Nucleus accumbens (tissue), 56 donors: Measurements from ENCODE around the gene CLIC1.

Experiments
- DNase-seq, 56 donors: peaks; one replicate each; lab custom pipeline; 2025; lab: John Stamatoyannopoulos, UW

Gene CLIC1

DNA sequence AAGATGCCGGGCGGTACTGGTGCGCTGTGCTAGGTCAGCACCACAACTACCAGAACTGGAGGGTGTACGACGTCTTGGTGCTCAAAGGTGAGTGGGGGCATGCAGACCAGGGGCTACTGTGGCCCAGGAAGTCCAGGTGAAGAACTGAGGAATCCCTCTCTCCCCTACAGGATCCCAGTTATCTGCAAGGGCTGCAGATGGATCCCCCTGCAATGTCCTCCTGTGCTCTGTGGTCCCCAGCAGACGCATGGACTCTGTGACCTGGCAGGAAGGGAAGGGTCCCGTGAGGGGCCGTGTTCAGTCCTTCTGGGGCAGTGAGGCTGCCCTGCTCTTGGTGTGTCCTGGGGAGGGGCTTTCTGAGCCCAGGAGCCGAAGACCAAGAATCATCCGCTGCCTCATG is 28.6 kb downstream of the CLIC1 start:
- no peak for DNase-seq

DNA sequence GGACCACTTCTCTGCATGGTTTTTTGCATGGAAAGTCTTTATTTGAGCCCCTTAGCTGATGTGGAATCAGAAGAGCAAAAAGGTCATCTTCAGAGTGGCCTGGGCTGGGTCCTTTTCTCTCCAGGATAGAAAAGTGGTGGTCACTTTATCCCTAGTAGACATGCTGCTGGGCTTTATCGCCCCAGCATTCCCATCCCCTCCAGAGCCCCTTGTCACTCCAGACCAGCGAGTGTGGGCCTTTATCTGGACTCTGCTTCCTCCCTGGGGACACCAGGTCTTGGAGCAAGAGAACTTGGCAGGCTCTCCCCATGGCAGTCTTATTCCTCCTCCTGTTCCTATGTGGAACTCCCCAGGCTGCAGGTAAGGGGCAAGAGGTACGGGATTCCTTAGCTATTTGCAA is 29.7 kb downstream of the CLIC1 start, which contains the start of gene LY6G6F:
Gene LY6G6F, plus strand, starts transcription at position 268 of the 400 bp plus-strand sequence. Its CDS starts 41 bp downstream, at position 309.
- no peak for DNase-seq

DNA sequence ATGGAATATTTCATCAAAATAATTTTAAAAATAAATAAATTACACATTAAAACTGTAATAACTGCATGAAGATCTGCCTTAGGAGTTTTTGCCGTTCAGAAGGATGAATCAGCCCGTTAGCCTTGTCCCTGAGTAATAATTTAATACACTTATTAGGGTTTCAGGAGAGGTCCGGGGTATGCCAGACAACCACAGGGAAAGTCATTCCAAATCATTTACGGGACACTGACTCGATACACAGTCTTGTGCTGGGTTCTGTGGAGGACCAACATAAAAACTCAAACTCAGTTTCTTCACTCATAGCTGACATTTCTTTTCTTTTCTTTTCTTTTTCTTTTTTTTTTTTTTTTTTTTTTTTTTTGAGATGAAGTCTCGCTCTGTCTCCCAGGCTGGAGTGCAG is 30.4 kb downstream of the CLIC1 start:
- DNase-seq: no peak

DNA sequence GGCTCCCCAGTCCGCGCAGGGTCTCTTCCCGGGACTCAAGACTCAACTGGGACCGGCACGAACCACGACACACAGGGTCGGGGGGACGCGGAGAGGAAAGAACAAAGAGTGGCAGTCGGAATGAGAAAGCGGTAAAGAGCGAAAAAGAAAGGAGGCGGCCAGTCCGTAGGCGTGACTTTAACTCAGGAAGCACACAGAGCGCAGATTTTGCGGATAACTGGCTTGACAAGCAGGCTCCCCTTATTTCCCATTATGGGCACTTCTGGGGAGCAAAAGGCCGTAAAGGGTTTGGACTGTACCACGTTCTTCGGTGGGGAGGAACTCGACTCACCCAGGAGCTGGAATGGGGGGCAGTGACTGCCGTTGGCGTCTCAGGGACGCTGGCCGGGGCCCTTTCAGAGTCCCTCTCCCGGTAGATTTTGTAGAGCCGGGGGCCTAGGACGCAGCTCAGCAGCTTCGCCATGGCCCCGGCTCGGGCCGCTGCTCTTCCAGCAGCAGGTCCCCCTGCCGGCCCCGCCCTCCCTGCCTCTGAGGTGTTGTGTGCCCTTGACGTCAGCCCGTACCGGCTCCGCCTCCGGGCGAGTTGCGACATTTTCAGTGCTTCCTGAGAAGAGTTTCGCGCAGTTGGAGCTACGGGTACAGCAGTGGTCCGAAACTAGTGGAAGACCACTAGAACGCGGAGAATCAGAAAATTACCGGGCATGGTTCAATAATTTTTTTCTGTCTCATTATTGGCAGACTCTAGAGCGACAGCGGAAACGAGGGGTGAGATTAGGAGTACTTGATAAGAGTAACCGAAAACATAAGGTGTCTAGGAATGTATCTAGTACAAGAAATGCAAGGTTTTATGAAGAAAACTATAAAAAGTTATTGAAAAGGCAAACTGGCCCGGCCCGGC is 33.3 kb downstream of the CLIC1 start, which contains the start of gene ABHD16A:
Gene ABHD16A, minus strand, starts transcription at position 506 of the 898 bp plus-strand sequence. Its CDS starts 43 bp downstream, at position 463.
- peak; percentile 73 to 99 (median 96) for DNase-seq

DNA sequence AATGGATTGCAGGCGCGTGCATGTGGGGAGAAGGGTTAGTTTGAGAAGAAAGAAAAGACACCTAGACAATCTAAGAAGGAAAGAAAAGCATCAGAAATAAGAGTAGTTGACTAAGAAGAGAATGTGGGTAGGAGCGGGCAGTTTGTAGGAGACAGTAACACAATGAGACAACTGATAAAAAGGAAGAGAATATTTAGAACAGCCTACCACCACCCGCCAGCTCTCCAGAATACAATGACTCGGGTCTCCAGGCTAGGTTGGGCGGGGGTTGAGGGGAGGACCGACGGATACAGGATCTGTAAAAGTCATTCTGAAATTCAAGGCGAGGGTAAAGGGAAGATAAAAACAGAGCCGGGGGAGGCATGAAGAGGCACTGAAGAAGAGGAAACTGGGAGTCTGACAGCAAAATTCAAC is 33.9 kb downstream of the CLIC1 start:
- DNase-seq: peak in 1 of 56 donors; percentile 62

DNA sequence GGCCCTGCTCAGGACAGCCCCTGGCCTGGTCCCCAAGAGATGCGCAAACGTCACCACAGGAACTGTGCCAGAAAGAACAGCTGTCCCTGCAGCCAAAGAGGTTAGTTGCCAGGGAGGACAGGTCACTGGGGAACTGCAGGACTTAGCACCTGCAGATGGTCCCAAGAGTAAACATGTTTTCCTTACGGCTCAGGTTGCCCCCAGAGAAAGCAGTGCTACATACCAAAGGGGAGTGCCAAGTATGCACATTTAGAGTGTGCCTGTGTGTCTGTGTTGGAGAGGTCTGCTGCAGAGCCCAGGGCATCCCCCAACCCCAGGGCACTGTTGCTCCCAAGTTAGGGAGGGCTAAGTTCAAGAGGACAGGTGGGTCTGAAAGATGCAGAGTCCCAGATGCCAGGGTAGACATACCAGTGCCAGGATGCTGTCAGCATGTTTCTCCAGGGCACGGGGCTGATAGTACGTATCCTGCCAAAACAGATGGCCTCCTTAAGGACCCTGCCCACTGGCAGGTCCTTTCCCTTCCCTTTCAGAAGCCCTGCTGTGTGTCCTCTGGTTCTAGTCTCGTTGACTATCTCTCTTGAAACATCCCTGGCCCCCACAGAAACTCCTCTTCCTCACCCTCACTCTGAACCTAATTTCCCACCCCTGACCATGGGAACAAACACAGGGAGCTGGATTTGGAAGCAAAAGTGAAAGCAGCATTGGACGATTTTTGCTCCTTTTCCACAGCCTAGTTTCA is 34.5 kb downstream of the CLIC1 start:
- DNase-seq: no peak

DNA sequence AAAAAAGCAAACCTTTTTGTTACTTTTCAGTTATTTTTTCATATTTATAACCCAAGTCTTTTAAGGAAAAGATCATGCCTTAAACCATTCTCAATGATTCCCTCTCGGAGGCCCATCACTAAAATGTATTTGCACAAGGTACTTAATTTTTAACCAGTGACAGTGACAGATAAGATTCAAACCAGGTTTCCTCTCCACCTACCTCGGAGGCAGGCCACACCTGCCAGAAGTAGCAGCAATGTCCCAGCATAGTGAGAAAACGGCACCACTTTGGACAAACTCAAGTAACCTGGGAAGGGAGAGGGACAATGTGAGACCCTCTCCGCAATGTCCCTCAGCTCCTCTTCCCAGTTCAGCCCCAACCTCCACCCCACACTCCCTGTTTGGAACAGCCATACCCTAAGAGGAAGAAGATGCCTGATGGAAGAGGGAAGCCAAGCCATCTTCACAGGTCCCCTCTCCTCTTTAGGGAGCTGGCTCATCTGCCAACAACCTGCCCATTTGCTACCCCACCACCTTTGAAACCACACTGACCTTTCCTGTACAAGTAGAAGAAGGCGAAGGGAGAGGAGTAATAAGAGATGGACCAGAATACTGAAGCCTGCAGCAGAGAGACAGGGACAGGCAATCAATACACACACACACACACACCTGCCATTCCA is 35.5 kb downstream of the CLIC1 start:
- DNase-seq: no peak

DNA sequence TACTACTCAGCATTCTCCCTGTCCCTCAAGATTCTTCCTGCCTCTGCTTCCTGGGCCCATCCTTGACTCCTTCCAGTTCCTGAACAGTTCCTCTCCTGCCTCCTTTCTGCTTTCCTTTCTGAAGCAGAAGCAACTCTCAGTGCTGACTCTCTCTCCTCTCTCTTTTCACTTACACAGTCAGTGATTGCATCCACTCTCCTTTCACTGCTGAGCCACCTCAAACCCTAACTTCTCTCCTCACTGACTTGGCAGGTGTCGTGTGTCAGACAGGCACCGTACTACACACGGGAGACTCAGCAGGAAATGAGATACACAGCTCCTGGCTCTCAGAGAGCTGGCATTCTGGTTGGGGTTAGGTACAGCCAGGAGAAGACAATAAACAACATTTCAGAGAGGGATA is 38.8 kb downstream of the CLIC1 start:
- no peak for DNase-seq

DNA sequence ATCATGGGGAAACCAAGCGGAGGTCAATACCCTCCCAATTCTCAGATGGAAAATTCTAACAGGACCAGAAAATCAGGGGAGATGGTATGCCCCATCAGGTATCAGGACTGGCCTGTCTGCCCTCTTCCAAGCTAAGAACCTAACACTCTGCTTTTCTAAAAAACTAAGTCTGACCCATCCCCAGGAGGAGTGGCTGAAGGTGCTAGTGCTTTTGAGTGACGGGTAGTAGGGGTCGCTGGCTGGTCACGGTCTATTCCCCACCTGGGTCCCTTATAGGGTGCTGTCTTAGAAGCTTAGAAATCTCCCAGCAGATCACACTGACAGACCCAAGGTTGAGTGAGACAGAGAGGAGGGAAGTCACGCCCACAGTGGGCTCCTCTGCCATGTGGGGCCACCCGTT is 42.8 kb downstream of the CLIC1 start:
- DNase-seq: no peak

DNA sequence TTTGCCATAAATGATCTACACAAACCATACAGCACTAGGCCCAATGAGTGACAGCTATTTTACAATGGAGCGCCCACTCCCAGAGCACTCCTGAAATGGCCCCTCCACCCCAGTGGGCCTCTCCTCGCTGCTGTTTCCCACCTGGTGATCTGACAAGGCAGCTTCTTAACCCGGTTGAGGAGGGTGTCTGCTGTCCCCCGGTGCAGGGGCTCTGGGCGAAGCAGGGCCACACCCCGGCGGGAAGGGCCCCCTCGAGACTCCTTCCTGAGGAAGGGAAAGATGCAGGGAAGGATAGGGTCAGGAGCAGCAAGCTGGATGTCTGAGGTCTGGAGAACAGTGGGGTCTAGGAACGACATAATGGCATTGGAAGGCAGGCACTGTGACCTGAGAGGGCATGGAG is 43.4 kb downstream of the CLIC1 start:
- no peak for DNase-seq

DNA sequence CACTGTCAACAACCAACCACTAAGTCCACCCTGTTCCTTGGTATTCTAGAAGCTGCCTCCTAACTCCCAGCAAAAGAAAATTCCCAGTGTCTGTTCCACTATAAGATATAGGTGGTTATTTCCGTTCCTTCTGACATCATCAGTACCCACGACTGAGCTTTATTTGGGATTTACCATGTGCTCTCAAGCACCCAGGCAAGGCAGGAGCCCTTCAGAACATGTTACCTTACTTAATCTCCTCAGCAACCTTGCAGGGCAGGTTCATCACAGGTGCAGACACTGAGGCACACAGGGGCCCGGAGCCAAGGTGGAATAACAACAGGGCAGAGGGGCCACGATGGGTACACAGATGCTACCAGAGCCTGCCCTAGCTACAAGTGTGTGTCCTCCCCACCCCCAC is 44.0 kb downstream of the CLIC1 start:
- DNase-seq: peak in 1 of 56 donors; percentile 6

DNA sequence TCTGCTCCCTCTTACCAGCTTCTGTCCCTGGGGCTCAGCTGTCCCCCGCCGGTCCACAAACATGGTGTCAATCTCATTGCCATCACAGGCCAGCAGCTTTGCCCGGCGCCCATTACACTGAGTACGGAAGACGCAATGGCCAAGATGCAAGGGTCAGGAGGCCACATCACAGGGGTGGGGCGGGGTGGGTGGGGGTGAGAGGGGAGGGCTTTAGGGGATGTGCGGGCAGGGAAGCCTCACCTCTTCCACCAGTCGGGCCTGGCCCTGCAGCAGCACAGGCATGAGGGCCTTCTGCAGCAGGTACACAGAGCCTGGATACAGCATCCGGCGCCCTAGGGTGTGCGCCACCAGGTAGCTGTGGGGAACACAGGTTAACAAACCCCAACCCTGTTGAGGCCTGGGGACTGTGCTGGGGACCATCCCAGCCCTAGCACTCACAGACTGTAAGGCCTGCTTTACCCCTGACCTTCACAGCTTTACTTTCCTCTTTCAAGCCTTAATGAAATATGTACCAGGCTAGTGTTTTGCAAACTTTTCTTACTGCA is 44.7 kb downstream of the CLIC1 start:
- DNase-seq: no peak

DNA sequence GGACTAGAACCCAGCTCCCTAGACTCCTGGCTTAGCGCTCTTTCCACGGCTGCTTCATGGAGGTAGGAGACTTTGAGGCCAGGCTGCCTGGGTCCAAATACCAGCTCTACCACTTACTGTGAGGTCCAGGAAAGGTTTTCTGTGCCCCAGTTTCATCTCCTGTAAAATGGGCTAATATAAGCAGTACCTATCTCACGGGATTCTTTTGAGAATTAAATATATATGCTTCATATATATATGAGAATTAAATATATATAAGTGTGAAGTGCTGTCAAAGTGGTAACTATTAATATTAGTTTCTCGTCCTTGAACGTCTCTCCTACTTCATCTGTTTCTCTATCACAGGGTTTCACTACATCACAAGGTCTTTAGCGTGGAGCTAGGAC is 45.3 kb downstream of the CLIC1 start:
- no peak for DNase-seq

DNA sequence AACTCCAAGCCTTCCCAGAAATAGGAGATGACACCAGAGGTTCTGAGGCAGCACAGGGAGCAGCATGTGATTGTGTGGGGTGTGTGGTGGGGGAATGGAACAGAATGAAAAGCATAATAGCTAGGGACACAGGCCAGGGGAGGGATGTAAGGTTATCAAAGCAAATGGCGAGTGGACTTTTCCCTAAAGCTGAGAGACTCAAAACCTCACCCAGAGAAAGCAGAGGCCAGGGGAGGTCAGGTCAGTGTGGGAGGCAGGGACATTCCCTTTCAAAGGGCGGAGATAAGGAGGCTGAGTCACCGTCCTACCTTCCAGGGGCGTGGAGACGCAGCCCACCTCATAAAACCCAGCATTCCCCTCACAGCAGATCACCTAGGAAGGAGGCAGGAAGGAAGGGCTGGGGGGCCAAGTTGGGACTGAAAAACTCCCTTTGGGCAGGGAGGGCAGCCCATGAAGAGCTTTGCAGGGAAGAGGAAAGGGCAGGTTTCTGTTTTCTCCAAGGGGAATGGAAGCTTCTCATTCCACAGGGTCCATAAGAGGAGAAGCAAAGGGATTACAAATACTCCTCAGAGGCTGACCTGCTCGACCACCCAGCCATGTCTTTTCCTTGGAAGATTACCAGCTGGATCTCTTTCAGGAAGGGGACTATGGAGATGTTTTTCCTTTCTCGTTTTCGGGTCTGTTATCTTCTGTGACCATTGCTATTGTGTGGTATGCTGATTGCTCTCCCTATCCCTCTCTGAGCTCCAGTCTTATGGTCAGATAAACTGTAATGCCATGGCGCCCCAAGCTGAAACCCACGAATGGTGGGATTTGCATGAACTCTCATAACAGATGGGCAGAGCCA is 45.9 kb downstream of the CLIC1 start:
- peak in 13 of 56 donors; percentile 3 to 38 (median 15) for DNase-seq

DNA sequence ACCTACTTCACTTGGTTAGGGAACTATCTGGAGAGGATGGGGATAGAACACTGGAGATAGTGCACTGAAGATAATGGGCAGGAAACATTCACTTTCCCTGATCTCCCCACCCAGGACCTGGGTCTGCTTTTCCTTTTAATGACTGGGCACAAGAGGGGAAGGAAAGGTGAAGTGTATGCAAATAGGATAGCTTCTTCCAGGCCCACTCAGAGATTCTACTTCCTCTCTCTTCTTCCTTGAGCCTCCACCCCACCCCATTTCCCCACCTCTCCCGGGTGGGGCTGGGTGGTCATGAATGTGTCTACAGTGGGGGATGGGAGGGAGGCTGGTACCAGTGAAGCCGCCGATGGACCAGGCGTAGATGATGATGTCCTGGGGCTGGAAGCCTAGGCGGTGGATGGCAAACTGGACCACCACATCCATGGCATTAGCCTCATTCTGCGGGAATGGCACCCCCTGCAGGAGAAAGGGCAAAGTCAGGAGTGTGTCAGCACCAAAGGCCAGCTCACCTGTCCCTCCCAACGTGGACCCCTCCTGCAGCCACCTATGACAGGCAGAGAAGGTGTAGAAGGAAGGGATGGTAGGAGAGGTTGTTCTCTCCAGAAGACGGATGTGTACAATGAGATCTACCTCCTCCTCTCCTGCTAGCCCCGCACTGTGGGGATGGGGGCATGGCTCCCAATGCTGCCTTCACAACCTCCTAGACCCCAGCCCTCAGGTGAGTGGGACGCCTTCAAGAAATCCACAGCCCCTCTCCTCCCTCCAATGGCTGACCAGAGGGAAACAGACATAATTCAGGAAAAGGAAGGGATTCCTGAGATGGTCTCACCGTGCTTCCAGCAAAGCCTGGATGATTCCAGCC is 46.9 kb downstream of the CLIC1 start:
- peak in 1 of 56 donors; percentile 12 for DNase-seq

DNA sequence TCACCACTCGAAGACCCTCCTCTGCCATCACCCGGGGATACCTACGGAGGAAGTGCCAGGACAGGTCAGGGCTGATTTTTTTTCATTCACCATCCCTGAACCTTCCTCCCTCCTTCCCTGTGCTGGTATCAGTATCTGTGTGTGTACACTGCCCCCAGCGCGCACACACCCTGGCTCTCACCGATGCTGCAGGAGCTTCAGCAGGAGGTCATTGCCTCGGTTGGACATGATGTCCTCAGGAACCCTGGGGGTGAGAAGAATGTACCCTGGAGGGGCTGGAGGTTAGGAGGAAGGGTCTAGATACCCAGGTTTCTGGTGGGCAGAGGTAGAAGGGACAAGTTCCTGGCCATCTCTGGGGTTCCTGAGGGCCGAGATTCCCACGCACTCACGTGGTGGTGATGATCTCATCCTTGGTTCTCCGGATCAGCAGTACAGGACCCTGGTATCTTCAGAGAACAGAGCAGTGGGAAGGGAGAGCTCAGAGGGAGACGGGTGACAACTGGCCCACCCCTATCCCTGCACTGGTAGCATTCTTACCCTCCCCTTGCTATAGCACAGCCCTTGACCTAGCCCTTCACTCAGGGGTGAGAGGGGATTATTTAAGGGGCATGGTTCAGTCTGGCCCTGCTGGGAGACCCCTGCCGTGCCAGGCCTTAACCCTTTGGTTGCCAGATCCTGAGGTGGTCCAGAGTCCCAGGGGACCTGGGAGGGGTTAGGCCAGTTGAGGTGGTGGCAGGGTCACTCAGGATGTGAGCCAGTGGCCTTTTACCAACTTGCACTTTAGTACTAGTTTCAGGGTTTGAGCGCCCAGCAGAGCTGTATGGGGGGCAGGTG is 48.3 kb downstream of the CLIC1 start:
- DNase-seq: no peak

DNA sequence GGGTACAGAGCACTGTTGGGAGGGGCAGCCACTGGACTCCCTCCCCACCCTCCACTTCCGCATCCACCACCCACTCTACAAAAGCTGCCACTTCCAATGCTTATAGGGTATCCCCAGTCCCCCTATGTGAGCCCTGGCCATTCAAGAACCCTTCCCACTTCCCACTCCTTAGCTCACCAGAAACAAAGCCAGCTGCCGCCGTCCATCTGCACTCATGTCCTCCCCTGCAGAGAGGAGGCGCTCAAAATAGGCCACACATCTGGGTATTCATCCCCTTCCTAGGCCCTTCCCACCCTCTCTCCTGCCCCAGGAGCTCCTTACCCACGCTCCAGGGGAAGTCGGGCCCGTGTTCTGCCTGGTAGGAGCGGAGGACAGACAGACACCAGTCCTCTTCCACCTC is 49.0 kb downstream of the CLIC1 start:
- no peak for DNase-seq

DNA sequence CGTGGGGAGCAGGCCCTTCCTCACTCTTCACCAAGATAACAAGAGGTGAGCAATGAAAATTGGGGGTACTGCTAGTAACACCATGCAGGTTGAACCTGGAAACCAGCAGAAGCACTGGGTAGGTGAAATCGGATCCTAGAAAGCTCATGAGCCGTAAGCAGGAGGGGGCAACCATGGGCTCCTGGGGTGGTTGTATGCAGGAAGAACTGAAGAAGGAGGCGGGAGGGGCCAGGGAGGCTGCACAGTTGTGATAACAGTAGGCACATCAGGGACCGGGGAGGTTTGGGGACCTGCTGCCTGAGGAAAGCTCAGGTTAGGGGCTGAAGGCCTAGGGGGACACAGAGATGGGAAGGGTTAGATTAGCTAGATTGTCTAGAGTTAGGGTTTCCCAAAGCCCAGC is 49.8 kb downstream of the CLIC1 start:
- DNase-seq: no peak
